Measurements from ENCODE around the gene SYK.

- TF ChIP-seq CTCF (IDR thresholded peaks at IDR 0.05; ENCODE audit: low read depth, low read length) (no peak), EZH2phosphoT487 (IDR thresholded peaks at IDR 0.05; ENCODE audit: low read depth) (no peak)
Observed at GRCh38 chr9:90929626-90930025, 128.0 kb downstream of the SYK start.
